Ureter (tissue), 1 donor: Measurements from ENCODE around the gene IRF1. TPM values are rescaled to one million over a fixed set of nuclear protein-coding genes. Genes with fewer than 3 reads are reported as not detected.
A peak's percentile ranks its signal among the peaks of the same experiment; 100 is the strongest.

Experiments
- DNase-seq: peaks from one replicate; pipeline ENCODE4 v3.0.0-alpha.2; 2020; ENCODE audit warnings: low spot score
- total RNA-seq: library from RNA; stranded (reverse); gene quantifications from one replicate; pipeline ENCODE4 v1.2.4, GENCODE V29; 2023
- donor health status: DM: yes; HTN: yes; CAD: no.

The IRF1 gene
- total RNA-seq, 1 donor from 2014 or later: 40.8 TPM

DNA sequence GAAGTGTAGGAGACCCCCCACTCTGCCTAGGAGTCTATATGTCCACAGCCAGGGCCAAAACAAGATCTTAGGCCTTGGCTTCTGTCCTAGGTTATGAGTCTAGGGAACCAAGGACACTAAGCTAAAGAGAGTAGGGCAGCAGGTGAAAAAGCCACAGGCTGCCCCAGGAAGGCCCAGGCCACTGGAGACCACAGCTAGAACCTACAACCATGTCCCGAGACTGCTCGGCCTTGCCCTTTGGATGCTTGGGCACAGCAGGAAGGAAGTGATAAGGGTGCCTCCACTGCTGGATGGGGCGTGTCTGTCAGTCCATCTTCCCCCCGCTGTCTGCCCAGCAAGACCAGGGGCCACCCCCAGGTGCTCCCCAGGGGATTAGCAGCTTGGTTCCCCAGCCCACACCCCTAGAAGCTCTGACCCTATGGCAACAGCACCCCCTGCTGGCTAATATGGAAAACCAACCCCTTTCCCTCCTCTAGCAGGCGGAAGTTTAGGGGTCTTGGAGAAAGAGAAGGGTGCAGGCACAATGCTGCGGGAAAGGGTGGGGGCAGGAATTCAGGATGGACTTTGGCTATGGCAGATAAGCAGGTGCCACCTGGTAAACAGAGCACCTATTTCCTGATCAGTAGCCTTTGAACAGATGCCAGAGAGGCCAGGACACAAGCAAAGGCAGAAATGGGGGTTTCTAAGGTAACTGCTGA, 10.5 kb upstream of the IRF1 start:
- DNase-seq: no peak

DNA sequence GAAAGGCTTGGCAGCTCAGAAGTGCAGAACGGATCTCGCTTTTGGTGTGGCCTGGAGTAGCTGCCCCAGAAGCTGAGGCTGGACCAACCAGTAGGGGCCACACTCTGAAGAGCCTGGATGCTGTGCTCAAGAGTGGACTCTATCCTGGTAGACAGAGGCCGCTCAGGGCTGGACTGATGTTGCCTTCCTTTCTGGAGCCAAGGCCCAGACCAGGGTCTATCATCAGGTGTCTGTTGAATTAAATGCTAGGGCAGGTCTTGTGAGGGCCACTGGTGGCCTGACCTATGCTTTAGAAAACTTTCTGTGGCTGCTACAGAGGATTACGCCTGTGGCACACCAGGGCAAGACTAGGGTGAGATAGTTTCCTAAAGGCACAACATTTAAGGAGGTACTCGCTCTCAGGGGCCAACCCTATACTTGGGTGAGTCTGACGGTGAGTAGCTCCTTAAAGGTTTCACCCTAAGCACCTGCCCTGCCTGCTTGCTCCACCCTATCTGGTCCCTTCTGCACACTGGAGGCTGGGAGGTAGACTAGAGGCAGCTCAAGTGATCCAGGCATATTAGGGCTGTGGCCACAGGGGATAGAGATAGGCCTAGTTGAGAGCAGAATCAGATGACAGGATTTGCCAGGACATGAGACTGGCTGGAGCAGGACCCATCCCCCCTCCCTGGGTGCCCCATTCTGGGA, 9.8 kb upstream of the IRF1 start:
- DNase-seq: no peak

DNA sequence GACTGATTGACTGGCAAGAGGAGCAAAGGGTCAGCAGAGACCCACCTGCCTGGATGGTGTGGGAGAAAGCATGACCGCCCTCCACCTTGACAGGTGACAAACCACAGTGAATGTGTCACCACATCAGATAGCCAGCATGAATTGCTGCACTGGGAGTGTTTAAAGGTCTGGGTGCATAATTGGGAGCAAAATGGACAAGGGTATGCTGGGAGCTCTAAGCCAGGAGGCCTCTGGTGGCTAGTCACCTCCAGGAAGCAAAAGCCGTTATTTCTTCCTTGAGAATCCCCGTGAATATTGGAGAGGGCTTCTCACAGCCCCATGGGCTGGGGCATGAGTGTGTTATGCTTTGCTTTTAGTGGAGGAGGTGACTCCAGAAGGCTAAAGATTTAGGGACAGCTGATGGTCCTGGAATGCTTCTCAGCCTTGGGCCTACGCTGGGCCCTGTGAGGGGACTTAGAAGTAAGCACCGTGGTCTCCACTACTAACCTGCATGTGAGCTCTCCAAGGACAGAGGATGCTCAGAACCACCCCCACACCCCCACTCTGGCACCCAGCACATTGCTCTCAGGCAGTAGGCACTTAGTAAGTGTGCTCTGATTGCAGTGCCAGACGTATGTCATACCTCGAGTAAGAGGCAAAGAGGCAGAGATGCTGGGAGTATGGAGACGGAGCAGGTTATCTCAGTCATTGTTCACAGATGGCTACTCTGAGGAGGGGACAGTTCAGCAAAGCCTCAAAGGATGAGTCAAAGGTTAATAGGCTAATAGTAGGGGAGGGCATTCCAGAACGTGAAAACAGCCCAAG, 9.1 kb upstream of the IRF1 start:
- peak; percentile 41 for DNase-seq

DNA sequence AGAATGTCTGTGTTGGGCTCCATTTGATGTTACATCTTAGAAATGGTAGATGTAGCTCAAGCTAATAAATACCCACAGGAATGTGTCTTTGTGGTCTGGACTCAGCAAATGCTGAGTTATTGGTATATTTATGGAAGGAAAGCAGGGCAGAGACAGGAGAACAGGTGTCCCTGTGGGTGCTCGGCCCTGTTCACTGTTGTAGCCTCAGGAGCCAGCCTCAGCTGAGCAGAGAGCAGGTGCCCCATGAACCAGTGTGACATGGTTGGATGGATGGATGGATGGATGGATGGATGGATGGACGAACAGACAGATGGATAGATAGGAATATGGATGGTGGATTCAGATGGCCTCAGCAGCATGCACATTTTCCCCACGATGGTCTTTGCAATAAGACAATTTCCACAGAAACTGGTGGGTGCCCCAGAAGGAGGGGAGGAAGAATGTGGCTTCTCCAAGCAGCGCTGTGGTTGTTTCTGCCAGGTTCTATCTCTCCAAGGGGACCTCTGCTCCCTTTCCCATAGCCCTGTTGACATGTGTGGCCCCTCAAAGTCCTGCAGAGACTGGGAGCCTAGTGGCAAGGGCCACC, 8.2 kb upstream of the IRF1 start:
- no peak for DNase-seq

DNA sequence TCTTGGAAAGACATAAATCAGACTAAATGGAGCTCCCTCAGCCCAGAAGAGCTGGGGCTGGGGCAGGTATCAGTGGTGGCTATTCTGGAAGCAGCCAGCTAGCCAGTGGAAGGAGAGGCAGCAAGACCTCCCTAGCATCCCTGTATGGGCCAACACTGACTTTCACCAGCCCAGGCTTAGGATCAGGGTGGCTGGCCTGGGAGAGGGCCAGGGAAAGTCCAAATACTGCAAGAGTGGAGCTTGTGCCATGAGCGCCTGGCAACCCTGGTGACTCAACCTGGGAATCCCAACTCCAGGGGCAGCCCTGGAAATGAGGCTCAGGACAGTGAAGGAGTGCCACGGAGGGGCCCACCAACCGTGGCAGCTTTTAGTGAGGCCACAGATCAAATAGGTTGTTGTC, 7.6 kb upstream of the IRF1 start:
- peak; percentile 46 for DNase-seq

DNA sequence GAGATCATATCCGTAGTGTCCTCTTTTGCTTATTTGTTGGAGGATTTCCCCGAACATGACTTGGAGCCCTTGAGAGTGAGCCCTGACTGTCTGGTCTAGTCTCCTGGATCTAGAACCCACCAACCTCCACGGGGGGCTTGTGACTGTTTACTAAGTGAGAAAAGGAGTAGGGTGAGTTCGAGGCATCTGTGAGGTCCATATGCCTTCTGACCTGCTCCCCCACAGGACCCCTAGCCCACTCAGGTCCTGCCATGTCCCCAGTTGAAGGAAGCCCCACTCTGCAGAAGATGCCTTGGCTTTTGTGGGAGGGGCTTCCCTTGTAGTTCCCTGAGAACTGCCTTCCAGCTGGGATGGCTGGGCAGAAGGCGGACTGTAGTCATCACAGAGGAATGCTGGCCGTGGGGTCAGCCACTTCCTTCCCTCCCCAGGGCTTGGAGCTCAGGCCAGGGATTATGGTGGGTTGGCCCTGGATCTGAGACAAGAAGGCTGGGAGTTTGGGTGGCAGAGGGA, 7.0 kb upstream of the IRF1 start:
- peak; percentile 76 for DNase-seq

DNA sequence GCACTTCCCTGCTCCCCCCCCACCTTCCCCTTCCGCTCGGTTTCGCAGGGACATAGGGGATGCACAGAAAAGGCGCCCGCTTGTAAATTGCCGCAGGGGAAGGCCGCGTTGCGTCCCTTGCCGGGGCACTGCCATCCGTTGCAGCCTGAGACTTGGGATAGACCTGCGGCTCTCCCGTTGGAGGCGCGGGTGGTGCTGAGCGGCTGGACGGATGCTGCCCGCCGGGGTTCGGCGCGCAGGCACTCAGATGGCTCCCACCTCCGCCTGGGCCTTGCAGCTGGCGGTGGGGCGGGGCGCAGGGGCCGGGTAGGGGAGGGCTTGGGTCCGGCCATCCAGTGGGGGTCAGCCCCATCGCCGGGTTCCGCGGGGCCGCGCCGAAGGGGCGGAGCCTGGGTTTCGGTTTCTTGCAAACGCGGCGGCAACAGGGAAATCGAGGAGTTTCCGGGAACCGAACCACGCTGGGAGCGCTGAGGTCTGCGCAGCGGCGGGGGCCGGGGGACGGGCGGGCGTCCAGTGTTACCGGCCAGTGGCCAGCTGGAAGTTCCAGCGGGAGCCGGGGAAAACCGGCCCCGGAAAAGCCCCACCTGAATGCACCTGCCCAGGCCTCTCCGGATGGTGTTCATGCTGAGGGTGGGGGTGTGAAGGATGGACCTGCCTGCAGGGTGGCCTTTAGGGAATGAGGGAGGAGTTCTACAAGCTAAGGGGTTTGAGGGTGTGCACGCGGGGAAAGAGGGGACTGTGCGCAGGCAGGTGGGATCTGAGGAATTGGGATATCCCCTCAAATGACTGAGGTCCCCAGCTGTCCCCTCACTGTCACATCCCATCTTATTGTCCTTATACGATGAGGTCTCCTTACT, 6.3 kb upstream of the IRF1 start:
- DNase-seq: peak; percentile 95

DNA sequence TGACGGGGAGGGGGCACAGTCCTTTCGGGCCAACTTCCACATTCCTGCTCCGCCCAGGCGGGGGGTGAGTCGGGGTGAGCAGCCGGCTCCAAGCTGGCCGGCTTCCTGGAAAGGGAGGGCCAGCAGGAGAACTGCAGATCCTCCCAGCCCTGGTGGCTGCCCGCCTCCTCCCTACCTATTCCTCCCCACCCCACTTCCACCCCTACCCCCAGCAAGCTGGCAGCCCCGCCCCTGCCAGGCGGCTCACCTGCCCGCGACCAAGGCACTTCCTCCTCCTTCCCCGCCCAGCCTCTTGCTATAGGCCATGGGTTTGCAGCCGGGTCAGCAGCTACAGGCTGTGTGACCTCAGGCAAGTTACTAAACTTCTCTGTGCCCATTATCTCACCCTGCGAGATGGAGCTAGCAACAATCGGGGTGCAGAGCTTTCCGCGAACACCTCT, 5.6 kb upstream of the IRF1 start:
- peak; percentile 96 for DNase-seq

DNA sequence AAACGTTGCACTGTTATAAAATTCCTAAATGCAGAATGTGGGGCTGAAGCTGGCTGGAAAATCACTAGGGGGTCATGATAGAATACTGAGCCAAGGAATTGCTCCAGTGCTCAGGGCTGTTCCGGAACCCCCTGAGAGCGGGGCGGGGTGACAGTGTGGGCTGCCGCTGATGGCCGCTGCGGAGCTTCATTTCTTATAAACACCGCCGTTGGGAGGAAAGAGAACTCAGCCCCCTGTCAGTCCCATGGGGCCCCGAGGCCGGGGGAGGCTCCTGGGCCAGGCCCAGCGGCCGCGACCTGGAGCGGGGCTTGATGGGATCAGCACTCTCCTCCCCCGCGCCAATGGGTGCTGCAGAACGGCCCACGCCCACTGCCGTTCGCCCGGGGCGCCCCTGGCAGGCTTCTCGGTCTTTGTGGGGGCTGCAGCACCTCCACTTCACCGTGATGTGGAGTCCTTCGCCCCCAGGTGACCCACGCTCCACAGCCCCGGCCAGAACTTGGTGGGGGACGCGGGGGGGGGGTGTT, 5.2 kb upstream of the IRF1 start:
- peak; percentile 86 for DNase-seq

DNA sequence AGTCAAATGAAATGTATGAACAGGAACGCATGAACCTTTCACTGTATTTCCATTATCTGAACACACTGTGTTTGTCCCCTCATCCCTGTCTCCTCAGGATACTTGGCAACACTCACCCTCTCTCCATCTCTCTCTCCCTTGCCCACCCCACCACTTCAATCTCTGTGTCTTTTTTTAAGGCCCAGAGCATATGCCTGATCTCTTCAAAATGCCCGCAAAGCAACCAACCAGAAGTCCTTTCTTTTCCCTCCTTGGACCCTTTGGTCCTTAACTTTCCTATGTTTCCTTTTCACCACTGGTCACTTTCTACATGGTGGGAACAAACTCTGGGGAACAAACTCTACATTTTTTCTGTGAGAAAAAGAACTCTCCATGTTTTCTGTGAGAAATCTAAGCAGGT, 3.2 kb upstream of the IRF1 start:
- no peak for DNase-seq

DNA sequence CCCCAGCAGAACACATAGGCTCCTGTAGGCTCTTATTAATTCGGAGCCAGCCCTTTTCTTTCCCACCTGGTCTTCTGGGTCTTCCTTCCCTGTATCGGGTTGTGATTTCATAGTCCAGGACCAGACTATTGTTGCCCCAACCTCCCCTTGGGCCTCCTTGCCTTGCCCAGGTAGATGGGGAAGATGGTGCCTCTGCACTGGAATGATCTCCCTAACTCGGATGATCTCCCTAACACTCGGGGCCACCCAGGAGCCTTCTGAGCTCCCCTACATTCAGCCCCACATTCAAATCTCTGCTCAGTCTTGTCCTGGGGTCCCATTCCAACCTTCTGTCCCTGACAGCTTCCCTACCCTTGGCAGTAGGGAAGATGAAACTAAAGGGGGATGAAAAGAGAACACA, 2.7 kb upstream of the IRF1 start:
- peak; percentile 39 for DNase-seq

DNA sequence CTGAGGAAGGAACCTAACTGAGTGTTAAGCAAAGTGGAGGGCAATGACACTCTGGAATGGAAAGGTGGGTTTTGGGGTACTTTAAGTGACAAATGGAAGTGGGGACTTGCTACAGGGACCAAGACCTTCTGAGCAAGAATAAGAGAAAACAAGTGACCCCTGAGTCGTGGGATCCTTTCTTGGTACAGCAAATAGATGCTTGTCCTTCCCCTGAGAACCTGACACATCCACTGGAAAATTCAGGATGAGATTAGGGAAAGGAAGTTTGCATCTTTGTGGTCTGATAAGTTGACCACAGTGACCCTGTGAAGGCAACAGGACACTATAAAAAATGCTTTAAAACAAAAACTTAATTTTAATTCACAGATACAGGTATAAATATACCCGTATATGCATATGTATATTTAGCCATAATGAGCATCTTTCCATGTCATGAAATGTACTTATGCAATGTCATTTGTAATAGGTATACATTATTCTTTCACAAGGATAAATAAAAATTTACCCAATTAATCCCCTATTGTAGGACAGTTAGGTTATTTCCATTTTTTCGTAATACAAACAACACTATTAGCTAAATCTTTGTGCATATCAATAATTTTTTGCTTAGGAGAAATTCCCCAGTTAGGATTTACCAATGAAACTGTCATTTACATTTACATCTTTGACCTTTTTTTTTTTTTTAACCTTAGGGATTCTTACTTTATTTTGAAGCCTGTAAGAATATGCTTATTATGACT, 2.0 kb upstream of the IRF1 start:
- DNase-seq: no peak

DNA sequence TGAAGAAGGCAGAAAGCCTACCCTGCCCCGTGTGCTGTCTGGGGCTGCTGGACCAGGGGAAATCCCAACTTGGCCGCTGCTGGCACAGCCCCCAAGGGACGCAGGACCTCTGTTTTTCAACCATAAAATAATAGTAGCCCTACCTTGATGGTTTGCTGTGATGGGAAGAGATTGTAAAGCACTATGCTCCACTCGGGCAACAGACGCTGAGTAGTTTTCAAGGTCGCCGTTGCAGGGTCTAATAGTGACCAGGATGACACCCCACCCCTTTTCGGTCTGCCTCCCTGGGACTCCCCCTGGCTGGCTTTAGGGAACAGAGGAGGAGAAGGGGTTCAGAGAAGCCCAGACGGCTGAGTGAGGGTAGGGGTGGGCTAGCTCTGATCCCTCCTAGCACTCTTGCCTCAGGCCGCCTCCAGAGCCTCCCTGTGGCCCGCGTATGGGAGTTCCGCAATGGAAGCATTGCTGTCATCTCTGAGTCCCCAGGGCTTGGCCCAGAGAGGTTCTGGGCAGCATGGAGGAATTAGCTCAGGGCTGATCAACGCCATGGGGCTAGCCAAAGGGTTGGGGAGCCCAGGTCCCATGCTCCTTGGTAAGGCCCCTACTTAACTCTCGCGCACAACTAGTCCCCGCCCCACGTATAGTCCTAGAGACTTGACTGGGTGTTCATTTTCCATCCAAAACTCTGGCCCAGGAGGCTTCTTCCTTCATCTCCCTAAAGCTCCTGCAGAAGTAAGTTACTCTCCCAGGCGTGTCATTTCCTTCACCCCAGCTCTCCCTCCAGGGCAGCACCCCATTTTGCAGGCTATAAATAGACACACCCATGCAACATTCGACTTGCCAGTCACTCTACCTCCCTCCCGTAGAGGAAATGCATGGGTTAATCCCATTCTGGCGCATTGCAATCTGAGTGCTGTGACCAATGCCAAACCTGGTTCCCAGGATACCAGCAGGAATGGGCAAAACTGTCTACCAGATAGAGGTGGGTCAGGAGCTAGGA, 1.1 kb upstream of the IRF1 start:
- peak; percentile 50 for DNase-seq

DNA sequence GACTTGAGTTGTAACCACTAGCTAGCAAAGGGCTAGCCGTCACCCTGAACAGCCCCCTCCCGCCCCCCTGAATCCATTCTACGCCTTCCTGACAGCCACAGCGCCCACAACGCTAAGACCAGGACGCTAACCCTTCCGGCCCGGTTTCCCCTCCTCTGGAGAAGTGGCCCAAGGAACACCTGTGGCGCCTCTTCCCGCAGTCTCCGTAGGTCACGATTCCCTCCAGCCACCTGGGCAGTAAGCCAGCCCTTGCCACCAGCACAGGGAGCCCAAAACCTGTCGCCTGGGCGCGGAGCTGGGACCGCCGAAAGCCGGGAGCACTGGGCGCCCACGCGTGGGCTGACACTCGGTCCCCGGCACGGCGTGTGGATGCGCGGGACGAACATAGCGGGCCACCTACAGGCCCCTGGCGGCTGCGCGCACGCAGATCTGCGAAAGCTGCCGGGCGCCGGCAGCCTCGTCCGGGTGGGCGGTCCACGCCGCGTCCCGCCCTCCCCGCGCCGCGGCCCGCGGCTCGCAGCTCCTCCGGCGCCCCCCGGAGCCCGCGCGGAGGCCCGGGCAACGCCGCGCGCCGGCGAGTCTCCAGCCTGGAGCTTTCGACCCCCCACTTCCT, 596 bp downstream of the IRF1 start:
- DNase-seq: peak; percentile 74

DNA sequence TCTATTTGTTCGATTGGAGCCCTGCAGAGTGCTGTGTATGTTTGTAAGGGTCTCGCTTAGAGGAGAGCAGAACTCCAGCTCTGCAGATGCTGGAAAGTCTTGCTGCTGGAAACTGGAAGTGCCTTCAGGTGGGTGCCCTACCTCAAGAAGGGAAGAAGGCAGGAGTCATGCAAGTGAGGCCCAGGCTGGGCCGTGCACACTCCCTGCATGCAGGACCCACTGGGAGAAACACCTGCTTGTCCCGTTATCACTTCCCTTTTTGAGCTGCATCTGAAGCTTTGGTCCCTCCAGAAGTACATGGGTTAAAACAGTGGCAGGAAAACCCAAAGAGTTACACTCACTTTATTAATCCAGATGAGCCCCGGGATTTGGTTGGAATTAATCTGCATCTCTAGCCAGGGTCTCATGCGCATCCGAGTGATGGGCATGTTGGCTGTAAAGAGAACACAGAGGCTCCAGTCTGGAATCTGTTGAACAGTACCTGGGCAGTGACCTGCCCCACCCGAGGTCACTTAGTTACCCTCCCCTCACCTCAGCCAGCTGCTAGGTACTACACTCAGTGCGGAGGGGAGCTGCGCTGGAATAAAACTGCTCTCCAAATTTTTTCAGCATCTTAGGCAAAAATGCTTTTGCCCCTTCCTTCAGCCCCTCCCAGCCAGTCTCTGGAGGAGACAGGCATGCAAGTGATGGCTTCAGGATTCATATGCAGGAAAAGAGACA, 1.4 kb downstream of the IRF1 start:
- DNase-seq: peak; percentile 40

DNA sequence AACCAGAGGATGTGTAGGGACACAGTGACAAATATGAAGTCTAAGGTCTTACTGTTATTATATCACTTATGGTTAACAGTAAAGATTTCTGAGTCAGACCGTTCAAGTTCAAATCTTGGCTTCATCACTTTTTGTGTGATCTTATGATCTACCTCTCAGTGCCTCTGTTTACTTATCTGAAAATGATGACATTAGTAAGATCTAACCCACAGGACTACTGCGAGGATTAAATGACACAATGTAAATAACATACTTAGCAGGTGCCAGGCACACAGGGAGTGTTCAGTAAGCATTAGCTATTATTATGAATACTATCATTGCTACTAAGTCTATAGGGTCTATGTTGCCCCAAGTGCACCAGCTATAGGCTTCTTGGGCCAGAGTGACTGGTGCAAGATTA, 2.0 kb downstream of the IRF1 start:
- no peak for DNase-seq

DNA sequence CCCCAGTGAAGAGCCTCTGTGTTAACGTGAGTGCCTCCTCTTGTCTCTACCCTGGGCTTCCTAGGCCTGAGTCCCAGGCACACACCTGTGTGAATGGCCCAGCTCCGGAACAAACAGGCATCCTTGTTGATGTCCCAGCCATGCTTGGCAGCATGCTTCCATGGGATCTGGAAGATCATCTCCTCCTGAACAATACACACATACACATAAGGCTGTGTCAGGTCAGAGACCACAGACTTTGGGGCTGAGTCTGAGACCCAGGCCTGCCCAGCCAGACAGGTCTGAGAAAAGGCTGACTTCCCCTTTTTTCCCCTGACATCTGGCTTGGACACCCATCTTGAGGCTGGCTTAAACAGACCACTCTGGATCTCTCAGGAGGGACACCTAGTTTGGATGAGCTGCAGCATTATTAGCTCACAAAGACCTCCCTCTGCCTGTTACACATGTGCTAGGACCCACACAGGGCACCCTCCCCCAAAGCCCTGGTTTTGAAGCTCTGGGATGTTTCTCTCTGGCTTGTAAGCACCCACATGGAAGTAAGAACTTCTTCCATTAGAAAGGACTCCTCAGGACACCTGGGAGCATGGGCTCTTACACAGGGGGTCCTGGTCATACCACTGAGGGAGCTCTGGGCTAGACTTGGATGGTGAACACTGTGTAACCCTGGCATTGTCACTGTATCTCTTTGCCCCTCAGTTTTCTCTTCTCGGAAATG, 2.6 kb downstream of the IRF1 start:
- DNase-seq: peak; percentile 34
